SK-N-MC (cell line): ENCODE measurements around the gene SLC44A1.

ENCODE experiments used
- EZH2 ChIP-seq: fragments of 200-600 bp; sonication (generic); IDR thresholded peaks from one replicate; pipeline ENCODE4 v1.6.1; 2017; ENCODE audit warnings: antibody characterized with exemption
- FOXP2 ChIP-seq: optimal IDR thresholded peaks from 2 replicates; pipeline ENCODE3; 2011; ENCODE audit warnings: mild to moderate bottlenecking, moderate library complexity; ENCODE audit not compliant: insufficient read depth; ENCODE audit errors: extremely low read length, control extremely low read depth
- POLR2AphosphoS5 ChIP-seq: IDR thresholded peaks from 2 replicates; pipeline ENCODE4 v1.6.1; 2012; ENCODE audit warnings: mild to moderate bottlenecking, low read depth, low read length, borderline replicate concordance

- TF ChIP-seq POLR2AphosphoS5 (no peak), EZH2 (no peak), FOXP2 (no peak)
Observed at GRCh38 chr9:105330755-105331154, 86.3 kb downstream of the SLC44A1 start.
